Calu3 (cell line): ENCODE results near the gene SMAD9. TPM values are rescaled to one million over a fixed set of nuclear protein-coding genes. Genes with fewer than 3 reads are reported as not detected.

Source experiments
- BruUV-seq: library from RNA; stranded (reverse); fragments of 400-500 nt; replicated peaks from 2 replicates; lab custom pipeline; 2021; lab: Mats Ljungman, UMichigan
- CTCF ChIA-PET: fragments of 300-600 bp; sonication (Branson Sonifier 250); formaldehyde crosslinking; loops from one replicate; lab custom pipeline; 2022; ENCODE audit warnings: antibody characterized with exemption; lab: Charles Lee
- DNase-seq: peaks from one replicate; pipeline ENCODE4 v3.0.0; 2022
- H3K27ac Mint-ChIP-seq: one replicate; pipeline ENCODE4 v1.8.0; 2022; ENCODE audit warnings: mixed read lengths; ENCODE audit not compliant: unreplicated experiment
- H3K27me3 Mint-ChIP-seq: one replicate; pipeline ENCODE4 v1.8.0; 2022; ENCODE audit warnings: mixed read lengths; ENCODE audit not compliant: unreplicated experiment
- H3K36me3 Mint-ChIP-seq: one replicate; pipeline ENCODE4 v1.8.0; 2022; ENCODE audit warnings: mild to moderate bottlenecking, moderate library complexity, mixed read lengths; ENCODE audit not compliant: insufficient read depth, unreplicated experiment
- H3K4me1 Mint-ChIP-seq: one replicate; pipeline ENCODE4 v1.8.0; 2022; ENCODE audit warnings: mild to moderate bottlenecking, low read depth, mixed read lengths; ENCODE audit not compliant: unreplicated experiment
- H3K4me3 Mint-ChIP-seq: one replicate; pipeline ENCODE4 v1.8.0; 2022; ENCODE audit warnings: mild to moderate bottlenecking, low read depth, moderate library complexity, mixed read lengths; ENCODE audit not compliant: unreplicated experiment
- H3K9me3 Mint-ChIP-seq: one replicate; pipeline ENCODE4 v1.8.0; 2022; ENCODE audit warnings: low read depth, mixed read lengths; ENCODE audit not compliant: unreplicated experiment
- intact Hi-C: fragments of 100-400 bp; cut with micrococcal nuclease; formaldehyde crosslinking; loops from one replicate; pipeline ENCODE4 v1.10.0; 2022; ENCODE audit not compliant: unreplicated experiment
- total RNA-seq: library from RNA; stranded (reverse); gene quantifications from 2 replicates; pipeline ENCODE4 v1.2.3, GENCODE V29; 2022
- TF ChIP-seq, protein P1 (sequence below): fragments of 200-600 bp; IDR thresholded peaks from one replicate; pipeline ENCODE4 v1.8.0; 2022; ENCODE audit warnings: antibody characterized with exemption; ENCODE audit not compliant: unreplicated experiment

SMAD9 gene
- total RNA-seq, 1 experiment from 2014 or later = 1.8 TPM

- TF ChIP-seq, protein P1, sequence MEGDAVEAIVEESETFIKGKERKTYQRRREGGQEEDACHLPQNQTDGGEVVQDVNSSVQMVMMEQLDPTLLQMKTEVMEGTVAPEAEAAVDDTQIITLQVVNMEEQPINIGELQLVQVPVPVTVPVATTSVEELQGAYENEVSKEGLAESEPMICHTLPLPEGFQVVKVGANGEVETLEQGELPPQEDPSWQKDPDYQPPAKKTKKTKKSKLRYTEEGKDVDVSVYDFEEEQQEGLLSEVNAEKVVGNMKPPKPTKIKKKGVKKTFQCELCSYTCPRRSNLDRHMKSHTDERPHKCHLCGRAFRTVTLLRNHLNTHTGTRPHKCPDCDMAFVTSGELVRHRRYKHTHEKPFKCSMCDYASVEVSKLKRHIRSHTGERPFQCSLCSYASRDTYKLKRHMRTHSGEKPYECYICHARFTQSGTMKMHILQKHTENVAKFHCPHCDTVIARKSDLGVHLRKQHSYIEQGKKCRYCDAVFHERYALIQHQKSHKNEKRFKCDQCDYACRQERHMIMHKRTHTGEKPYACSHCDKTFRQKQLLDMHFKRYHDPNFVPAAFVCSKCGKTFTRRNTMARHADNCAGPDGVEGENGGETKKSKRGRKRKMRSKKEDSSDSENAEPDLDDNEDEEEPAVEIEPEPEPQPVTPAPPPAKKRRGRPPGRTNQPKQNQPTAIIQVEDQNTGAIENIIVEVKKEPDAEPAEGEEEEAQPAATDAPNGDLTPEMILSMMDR = no peak
- Mint-ChIP-seq H3K36me3 (no peaks in the 10 kb centered on the region), H3K4me3 (no peak overlapping the region), H3K27me3 (no peaks in the 10 kb centered on the region), H3K27ac (no peak overlapping the region), H3K9me3 (peaks cover 3% of the 10 kb centered on the region), H3K4me1 (no peaks in the 10 kb centered on the region)
- no TSS peak for BruUV-seq
- CTCF ChIA-PET = interaction anchor here (0.6 kb wide), 1 partner anchor 66 kb away, joined by 4 read pairs; no protein-coding TSS in a partner anchor
- intact Hi-C loops = no loop called here
- DNase-seq = no peak
Observed at GRCh38 chr13:36903925-36904595, 16.0 kb downstream of the SMAD9 start.

GRCh38 chr13:36897054-36897616 is 22.9 kb downstream of the SMAD9 start:
- BruUV-seq = no TSS peak
- intact Hi-C loops = no loop called here
- DNase-seq = no peak

DNA sequence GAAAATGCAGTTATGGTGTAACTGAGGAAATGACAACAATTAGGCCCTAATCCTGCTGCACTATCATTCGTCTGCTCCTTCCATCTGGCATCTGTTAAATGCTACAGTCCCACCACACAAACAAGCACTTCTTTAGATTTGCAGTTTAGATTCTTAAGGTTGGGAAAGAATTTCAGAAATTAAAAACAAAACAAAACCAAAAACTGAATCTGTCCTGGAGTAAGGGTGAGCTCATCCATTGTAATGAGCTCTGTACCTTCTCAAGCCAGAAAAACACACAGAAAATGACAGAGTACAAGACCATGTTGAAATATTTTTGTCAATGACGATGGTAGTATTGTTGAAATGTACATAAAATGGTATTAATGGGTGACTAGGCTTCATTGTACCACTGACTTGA is 28.3 kb downstream of the SMAD9 start:
- no peak overlapping the region for H3K4me3 Mint-ChIP-seq
- peaks cover 8% of the 10 kb centered on the region for H3K4me1 Mint-ChIP-seq
- no peaks in the 10 kb centered on the region for H3K9me3 Mint-ChIP-seq
- BruUV-seq = no TSS peak
- H3K27me3 Mint-ChIP-seq = no peaks in the 10 kb centered on the region
- DNase-seq = no peak
- H3K36me3 Mint-ChIP-seq = no peaks in the 10 kb centered on the region
- CTCF ChIA-PET = interaction anchor here (1.1 kb wide), 1 partner anchor 9 kb away, joined by 3 read pairs; no protein-coding TSS in a partner anchor
- TF ChIP-seq, protein P1 = no peak
- H3K27ac Mint-ChIP-seq = no peak overlapping the region
- intact Hi-C loops = no loop called here

More at GRCh38 chr13:36897054-36897616, 22.9 kb downstream of the SMAD9 start:
- H3K4me1 Mint-ChIP-seq = no peaks in the 10 kb centered on the region
- H3K27me3 Mint-ChIP-seq = no peaks in the 10 kb centered on the region
- peaks cover 3% of the 10 kb centered on the region for H3K9me3 Mint-ChIP-seq
- no peaks in the 10 kb centered on the region for H3K36me3 Mint-ChIP-seq
- TF ChIP-seq, protein P1 = no peak
- no peak overlapping the region for H3K4me3 Mint-ChIP-seq
- H3K27ac Mint-ChIP-seq = no peak overlapping the region
- CTCF ChIA-PET = no interaction called here

DNA sequence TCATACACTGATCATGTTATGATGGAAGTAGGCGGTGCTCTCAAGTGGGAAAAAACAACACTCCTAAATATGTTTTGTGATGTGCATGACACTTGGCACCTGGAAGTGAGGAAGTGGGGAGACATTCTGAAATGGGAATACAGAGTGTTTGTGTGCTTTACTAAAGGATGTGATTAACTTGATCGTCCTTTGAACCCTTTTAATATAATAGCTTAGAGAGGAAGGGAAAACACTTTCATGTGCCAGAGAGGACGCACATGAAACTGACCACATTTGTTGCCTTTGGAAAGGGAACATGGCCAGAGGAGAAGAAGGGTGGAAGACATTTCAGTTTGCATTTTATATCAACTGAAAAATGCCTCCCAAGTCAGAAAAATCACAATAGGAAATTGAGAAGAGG is 31.4 kb downstream of the SMAD9 start:
- DNase-seq = no peak
- Mint-ChIP-seq H3K9me3 (no peaks in the 10 kb centered on the region), H3K27me3 (no peaks in the 10 kb centered on the region), H3K4me1 (peaks cover 8% of the 10 kb centered on the region), H3K27ac (no peak overlapping the region), H3K36me3 (no peaks in the 10 kb centered on the region), H3K4me3 (no peak overlapping the region)
- CTCF ChIA-PET = no interaction called here
- TF ChIP-seq, protein P1 = no peak
- intact Hi-C loops = no loop called here
- no TSS peak for BruUV-seq
